Lung microvascular endothelial cell (primary cell): ENCODE data around the gene DIP2C. TPM values are rescaled to one million over a fixed set of nuclear protein-coding genes. Genes with fewer than 3 reads are reported as not detected.
"Not testable (repeated sequence)": the region's sequence is repeated elsewhere in the genome, so short reads cannot be mapped to it uniquely, and the experiment has no call there.

Source experiments
- DNase-seq, 2 donors: peaks; one replicate each; pipeline versions ENCODE4 v3.0.0 to v3.0.0-alpha.2; 2010; ENCODE audit warnings: low read depth in 2 of 2
- total RNA-seq: library from RNA; depleted of rRNA; stranded (reverse); fragments of >200 nt; gene quantifications from 2 replicates; pipeline ENCODE4 v1.2.1, GENCODE V29; 2014

The DIP2C gene
- total RNA-seq, 1 donor from 2014 or later = 8.7 TPM

GRCh38 chr10:360653-361052 lies 328.8 kb downstream of the DIP2C start:
- DNase-seq = no peak

- DNase-seq = no peak
Measured at GRCh38 chr10:359762-360161, 329.7 kb downstream of the DIP2C start.

GRCh38 chr10:359093-359492 lies 330.4 kb downstream of the DIP2C start:
- no peak for DNase-seq

GRCh38 chr10:357201-357950 lies 332.1 kb downstream of the DIP2C start:
- no peak for DNase-seq

- DNase-seq = no peak
Measured at GRCh38 chr10:356452-356851, 333.0 kb downstream of the DIP2C start.

GRCh38 chr10:354901-355617 lies 334.4 kb downstream of the DIP2C start:
- DNase-seq = no peak

GRCh38 chr10:352476-353235 lies 336.8 kb downstream of the DIP2C start:
- DNase-seq = no peak

- no peak for DNase-seq
Measured at GRCh38 chr10:351770-352334, 337.6 kb downstream of the DIP2C start.

GRCh38 chr10:350981-351501 lies 338.4 kb downstream of the DIP2C start:
- no peak for DNase-seq

- DNase-seq = no peak
Measured at GRCh38 chr10:349081-349480, 340.4 kb downstream of the DIP2C start.

GRCh38 chr10:348456-348855 lies 341.0 kb downstream of the DIP2C start:
- no peak for DNase-seq

GRCh38 chr10:347774-348173 lies 341.7 kb downstream of the DIP2C start:
- not testable (repeated sequence) for DNase-seq

- not testable (repeated sequence) for DNase-seq
Measured at GRCh38 chr10:347190-347589, 342.3 kb downstream of the DIP2C start.

GRCh38 chr10:344582-345200 lies 344.8 kb downstream of the DIP2C start:
- no peak for DNase-seq

- DNase-seq = no peak
Measured at GRCh38 chr10:343231-344220, 345.9 kb downstream of the DIP2C start.

GRCh38 chr10:341081-341740 lies 348.3 kb downstream of the DIP2C start:
- no peak for DNase-seq

GRCh38 chr10:340646-341045 lies 348.8 kb downstream of the DIP2C start:
- DNase-seq = no peak

- no peak for DNase-seq
Measured at GRCh38 chr10:339038-339391, 350.5 kb downstream of the DIP2C start.

- no peak for DNase-seq
Measured at GRCh38 chr10:338171-339037, 351.1 kb downstream of the DIP2C start.
